ENCODE measurements around the gene GRM4.

GRM4 gene

DNA sequence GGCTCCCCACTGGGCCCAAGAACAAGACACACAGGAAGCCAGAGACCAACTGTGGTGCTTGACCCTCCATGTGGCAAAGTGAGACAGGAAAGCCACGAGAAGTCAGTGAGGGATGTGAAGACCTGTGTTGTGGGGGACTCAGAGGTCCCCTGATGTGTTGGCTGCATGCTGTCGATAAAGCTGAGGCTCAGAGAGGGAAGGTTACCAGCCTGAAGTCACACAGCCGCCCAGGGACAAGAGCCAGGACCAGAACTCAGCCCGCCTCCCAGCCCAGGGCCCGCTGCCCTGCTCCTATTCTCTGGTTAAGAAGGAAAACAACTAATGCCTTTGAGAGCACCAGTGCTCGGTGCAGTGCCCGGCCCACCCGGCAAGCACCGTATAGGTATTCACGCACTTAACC is 63.5 kb downstream of the GRM4 start:
- DNase-seq: no peak

DNA sequence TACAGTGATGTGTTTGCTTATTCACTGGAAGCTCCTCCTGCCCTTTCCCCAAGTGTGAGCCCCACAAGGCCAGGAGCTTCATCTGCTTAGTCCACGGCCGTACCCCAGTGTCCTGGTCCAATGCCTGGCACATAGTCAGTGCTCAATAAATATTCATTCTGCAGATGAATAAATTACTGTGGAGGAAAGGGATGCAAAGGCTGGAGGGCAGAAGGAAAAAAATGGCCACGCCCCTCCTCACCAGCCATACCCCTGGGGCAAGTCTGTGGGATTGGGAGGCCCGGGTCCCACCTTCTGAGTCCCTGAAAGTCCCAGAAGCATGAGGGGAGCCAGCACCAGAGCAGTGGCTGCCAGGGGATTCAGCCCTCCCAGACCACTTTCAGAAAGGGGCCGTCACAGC is 65.5 kb downstream of the GRM4 start:
- no peak for DNase-seq

DNA sequence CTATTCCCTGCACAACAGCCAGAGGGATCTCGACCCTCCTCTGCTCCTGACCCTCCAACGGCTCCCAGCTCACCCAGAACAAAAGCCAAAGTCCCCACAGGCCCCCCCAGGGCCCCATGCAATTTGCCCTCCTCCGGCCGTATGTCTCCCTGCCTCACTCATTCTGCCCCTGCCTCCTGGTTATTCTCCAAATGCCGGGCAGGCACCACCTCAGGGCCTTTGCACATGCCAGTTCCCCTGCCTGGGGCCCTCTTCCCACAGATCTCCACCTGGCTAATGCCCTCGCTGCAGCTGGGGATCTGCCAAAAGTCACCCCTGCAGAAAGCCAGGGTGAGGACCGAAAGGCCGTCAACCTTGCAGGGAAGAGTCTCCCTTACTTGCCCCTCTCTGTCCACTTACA is 66.0 kb downstream of the GRM4 start:
- DNase-seq: no peak

DNA sequence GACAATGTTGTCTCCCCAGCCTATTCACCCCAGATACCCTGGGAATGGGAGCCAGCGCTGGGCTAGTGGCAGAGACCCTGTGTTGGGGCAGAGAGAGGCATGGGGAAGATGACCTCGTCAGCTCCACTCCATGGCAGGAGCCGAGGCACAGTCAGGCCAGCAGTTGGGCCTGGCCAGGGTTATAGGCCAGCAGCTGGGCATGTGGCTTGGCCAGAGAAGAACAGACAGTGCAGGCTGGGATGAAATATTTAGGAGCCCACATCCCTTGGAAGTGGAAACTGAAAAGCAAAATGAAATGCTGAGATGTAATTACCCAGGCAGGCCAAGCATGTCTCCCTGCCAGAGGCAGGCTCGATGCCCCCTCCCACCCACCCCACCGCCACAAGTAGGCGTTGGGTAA is 70.0 kb downstream of the GRM4 start:
- DNase-seq: no peak

DNA sequence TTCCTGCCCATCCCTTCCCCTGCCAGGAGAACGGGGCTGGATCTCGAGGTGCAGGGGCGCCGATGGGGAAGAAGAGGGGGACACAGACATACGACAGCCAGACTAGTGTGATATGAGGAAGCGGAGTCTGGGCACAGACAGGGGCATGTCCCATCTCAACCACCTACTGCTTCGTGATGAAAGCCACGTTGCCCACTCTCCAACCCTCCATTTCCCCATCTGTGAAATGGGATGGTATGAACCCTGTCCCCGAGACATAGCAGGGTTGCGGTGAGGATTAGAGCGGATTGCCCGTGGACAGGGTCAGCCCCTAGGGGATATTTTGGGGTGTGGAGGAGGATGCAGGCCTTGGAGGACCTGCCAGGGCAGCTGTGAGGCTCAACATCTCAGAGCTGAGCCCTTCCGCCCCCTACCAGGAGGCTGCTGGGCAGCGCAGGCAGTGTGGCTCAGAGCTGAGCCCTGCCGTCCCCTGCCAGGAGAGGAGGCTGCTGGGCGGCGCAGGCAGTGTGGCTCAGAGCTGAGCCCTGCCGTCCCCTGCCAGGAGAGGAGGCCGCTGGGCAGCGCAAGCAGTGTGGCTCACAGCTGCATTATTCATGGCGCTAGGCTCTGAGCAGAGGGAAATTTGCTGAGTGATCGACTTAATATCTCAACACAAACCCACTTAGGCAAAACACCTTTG is 71.7 kb downstream of the GRM4 start:
- DNase-seq: no peak

DNA sequence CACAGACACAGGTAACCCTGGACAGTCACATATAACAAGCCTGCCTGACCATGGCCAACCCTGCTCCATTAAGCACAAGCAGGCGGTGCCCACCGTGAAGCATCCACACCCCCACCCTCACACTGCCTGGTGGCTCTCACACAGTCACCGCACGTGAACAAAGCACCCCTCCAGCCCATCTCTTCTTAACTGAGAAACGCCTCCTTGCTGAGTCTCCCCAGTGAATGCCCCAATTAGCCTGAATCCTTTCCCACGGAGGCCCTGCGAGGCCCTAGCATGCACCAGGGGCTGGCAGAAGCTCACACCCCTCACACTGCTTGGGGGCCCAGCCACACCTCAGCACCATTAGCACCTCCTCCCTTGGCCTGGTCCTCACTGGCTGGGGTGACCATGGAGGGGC is 72.3 kb downstream of the GRM4 start:
- DNase-seq: no peak

DNA sequence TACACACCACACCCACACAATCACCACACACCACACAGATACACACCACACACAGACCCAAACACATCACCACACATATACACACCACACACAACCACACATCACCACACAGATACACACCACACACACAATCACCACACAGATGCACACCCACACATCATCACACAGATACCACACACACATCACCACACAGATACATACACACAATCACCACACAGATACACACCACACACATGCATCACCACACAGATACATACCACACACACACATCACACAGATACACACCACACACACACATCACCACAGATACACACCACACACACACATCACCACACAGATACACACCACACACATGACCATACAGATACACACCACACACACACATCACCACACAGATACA is 73.2 kb downstream of the GRM4 start:
- DNase-seq: no peak

DNA sequence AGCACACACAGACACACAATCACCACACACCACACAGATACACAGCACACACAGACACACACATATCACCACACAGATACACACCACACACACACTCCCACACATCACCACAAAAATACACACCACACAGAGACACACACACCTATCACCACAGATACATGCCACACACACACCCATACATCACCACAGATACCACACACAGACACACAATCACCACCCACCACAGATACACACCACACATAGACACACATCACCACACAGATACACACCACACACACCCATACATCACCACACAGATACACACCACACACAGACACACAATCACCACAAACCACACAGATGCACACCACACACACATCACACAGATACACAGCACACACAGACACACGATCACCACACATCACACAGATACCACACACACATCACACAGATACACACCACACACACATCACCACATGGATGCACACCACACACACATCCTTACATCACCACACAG is 74.0 kb downstream of the GRM4 start:
- DNase-seq: no peak

DNA sequence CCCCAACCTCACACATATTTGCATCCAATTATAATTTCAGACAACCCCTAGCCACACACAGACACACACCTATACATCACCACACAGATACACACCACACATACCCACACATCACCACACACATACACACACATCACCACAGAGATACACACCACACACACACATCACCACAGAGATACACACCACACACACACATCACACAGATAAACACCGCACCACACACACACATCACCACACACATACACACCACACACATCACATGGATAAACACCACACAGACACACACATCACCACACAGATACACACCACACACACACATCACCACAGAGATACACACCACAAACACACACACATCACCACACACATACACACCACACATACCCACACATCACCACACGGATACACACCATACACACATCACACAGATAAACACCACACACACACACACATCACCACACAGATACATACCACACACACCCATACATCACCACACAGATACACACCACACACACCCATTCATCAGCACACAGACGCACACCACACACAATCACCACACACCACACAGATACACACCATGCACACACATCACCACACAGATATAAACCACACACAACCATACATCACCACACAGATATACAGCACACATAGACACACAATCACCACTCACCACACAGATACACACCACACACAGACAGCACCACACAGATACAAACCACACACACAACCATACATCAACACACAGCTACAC is 74.6 kb downstream of the GRM4 start:
- no peak for DNase-seq

DNA sequence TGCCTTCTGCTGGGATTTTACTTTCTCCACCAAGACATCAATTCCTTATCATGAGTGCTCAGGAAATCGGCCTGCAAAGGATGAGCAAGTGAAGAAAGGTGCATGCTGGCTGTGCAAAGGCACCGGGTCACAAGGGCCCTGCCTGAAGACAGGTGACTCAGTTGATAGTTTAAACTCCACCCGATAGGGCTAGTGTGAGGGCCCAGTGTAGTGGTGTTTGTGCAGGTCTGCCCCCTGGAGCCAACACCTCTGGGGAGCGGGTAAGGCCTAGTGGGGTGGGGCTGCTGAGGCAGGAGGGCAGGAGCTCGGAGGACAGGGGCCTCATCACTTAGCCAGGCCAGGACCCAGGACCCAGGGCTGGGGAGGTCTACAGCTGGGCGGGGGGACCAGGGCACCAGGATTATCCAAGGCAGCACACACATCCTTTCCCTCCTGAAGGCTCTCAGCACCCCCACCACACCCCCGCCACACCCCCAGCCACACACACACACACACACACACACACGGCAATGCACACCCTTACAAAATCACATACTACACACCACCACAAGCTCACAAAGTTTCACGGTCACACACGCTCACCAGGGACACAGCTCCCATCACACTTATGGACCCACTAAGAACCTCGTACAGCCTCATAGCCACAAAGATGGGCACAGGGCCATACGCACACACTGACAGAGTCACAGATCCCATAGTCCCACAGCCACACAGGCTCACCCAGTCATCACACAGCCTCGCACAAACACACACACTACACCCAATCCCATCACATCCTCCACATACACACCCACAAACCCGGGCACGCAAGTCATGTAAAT is 75.4 kb downstream of the GRM4 start:
- DNase-seq: no peak

DNA sequence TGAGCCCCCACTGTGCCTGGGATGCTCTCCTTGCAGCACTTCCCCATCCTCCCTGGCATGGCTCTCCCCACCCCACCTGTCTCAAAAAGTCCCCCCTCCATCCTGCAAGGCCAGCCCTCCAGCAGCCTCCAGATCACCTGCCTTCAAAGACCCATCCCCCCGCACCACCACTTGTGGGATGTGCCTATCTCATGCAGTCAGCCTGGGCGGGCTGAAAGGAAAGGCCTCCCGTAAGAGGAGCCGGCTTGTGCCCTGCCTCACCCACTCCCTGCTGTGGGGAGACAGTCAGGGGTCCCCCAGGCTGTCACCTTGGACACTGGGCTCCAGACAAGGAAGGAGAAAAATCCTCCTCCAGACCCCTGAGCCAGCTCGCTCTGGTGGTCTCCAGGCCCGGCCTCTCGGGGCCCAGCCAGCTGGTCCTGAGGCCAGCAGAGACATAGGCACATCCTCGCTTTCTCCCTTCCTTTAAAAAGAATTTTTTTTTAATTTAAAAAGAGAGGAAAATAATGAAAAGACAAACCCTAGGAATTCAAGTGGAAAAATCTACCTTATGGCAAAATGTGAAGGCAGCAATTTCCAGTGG is 77.3 kb downstream of the GRM4 start:
- DNase-seq: no peak

DNA sequence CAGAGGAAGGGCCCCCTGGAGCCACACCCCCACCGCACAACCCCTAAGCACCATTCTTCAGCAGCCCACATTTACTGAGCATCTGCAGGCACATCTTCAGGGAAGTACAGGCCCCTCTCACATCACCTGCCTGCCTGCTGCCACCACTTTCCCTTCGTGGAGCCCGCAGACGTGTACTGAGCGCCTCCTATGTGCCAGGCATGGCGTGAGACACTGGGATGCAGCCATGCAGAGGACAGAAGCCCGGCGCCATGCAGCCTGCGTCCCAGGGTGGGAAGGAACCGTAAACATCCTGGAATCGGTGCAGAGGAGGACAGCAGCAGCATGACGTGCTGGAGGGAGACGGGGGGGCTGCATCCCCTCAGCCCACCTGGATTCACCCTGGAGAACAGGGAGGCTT is 78.1 kb downstream of the GRM4 start:
- no peak for DNase-seq

DNA sequence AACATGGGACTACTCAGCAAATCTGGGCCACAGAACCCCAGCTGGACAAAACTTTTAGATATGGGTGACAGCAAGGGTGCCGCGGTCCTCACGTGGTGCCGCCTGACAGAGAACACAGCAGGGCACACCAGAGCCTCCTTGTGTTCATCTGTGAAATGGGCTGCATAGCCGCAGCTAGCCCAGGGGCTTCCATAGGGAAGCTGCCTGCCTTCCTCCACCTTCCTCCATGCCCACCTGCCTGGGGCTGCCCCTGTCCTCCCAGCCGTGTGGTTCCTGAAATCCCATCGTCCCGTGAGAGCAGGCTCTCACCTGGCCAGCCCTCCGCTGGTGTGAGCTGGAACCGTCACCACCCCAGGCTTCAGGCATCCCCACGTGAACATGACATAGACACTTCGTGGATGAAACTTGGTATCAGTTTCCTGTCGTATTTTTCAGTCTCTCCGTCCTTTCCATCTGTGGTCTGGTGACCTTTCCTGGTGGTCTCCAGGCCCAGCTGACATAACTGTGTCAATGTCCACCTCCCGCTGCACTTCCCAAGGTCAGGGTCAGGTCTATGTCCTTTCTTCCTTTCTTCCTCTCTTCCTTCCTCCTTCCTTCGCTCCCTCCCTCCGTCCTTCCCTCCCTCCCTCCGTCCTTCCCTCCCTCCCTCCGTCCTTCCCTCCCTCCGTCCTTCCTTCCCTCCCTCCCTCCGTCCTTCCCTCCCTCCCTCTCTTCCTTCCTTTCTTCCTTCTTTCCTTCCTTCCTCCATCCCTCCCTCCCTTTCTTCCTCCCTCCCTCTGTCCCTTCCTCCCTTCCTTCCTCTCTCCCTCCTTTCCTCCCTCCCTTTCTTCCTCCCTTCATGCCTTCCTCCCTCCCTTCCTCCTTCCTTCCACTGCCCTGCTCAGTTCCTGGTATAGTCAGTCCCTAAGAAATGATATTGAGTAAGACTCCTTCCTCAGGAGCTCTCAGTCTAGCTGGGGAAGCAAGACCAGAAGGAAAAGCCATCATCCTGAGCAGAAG is 78.8 kb downstream of the GRM4 start:
- DNase-seq: no peak

DNA sequence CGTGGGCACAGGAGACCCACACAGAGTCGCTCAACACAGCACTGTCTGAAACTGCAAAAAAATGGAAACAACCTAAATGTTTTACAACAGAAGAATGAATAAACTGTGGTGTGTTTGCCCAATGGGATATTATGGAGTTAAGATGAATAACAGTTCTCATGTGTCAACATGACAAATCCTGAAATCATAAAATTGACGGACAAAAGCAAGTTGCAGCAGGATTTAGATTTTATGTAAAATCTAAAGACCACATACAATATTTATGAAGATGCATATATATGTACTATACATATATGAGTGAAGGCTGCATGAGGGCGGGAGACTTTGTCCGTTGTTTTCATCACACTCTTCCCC is 79.7 kb downstream of the GRM4 start:
- no peak for DNase-seq

DNA sequence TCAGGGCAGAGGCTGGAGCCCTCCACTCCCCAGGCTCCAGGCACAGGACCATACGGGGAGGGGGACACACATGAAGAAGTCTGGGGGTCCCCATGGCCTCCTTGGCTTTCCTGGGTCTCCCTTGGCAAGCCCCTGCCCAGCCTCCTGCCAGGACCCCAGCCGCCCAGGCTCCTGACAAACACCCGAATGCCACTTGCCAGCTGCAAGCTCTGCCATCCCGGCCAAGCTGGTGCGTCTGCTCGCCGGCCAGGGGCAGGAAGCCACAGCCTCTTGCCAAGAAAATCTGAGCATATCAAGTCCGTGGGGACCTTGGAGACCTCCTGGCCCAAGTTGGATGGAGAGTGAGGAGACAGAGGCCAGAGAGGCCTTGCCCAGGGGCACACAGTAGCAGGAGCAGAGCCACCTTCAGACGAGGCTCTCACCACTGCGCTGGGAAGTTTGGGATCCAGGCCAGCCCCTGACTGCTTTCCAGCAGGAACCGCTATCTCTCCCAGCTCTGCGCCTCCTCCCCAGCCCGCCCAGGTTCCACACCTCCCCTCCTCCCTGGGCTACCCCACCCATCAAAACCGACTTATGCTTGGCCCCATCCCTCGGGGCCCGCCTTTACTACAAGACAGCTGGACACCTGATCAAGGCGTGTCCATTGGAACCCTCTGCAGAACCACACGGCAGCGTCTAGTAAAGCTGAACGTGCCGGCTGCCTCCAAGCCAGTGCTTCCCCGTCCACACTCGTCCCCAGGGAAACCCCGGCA is 80.2 kb downstream of the GRM4 start:
- DNase-seq: no peak

DNA sequence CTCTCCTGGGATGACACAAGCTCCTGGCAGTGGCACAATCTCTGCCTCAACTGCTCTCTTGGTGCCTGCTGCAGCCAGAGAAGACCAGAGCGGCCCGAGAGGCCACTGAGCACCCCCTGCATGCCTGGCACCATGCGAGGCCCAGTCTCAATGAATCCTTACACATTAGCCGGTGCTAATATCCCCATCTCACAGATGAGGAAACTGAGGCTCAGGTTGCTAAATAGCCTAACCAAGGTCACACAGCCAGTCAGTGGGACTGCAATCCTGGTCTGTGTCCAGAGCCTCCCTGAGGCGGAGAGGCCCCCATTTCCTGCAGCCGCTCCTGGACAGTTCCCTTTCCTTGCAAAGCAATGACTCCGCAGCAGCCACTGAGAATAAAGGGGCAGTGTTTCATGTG is 81.2 kb downstream of the GRM4 start:
- no peak for DNase-seq

DNA sequence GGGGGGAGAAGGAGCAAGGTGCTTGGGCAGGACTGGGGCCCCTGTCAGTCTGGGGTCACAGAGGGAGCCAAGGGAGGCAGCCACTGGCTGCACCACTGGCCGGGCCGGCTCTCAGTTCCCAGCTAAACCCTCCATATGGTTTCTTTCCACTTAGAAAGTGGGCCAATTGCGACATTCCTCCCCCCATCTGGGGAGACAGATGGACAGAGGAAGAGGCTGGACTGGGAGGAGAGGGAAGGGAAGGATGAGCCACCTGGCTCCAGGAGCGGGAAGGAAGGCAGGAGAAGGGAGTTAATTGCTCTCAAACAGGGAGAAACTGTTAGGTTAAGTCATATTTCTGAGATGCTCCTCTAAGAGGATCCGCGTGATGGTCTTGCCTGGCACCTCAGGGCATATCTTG is 82.2 kb downstream of the GRM4 start:
- DNase-seq: no peak

DNA sequence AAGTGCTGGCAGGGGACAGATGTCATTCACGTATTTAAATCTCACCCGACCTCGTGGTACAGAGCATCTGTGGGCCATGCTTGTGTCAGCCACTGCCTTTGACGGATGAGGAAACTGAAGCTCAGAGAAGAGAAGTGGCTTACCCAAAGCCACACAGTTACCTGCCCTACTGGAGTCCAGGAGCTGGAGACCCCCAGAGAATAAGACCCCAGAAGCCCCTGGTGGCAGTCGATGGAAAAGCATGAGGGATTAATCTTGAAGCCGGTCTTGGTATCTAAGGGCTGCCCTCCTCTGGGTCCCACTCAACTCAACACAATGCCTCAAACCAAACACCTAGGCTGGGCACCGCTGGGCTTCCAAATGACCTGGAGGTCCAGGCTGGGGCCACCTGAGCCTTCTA is 83.1 kb downstream of the GRM4 start:
- DNase-seq: no peak

DNA sequence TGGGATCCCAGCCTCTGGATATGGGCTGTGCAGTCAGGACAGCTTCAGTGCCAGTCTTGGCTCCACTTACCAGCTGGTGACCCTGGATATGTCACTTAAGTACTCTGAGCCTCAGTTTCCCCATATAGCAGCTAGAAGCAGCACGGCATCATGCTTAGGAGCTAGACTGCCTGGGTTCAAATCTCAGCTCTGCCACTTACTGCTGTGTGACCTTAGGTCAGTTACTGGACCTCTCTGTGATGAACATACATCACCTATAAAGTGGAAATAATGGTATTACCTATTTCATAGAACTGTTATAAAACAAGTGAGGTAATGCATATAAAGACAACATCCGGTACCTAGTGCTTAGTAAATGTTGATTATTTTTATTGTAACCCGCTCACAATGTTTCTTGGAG is 83.7 kb downstream of the GRM4 start:
- DNase-seq: no peak

DNA sequence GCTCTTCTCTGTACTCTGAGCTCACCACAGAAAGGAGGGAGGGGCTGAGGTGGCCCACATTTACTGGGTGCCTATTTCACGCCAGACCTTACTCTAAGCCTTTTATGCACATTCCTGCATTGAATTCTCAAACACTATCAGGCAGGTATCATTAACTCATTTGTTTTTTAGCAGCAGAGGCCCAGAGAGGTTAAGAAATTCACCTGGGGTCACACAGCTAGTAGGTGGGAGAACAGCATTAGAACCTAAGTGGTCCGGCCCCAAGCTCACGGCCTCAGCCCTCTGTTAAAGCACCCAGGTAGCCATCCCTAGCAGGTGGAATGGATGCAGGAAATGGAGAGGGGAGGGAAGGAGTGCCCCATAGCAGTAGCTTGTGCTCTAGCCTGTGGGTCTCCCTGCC is 84.5 kb downstream of the GRM4 start:
- no peak for DNase-seq

DNA sequence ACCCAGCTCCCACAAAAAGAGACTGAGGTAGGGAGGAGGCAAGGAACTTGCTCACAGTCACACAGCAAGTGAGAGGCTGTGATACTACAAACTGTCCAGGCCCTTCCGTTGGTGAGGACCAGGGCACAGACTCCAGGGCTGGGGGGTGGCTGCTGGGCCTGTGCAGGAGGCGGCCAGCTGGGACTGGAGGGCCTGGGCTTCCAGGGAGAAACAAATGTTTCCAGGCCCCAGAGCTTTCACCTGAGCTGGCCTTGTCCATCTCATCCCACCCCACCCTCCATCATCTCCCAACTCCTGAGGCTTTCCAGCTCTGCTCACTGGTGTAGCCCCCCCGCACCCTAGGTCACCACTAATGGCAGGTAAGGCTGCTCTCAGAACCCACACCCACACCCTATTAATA is 86.0 kb downstream of the GRM4 start:
- no peak for DNase-seq

All from left hindlimb (tissue), 1 donor.